CD4-positive, alpha-beta T cell treated with Interleukin-2 at 100 ng/mL for 4 hours (primary cell): Measurements from ENCODE around the gene CERS6.
"Not testable (repeated sequence)": the region's sequence is repeated elsewhere in the genome, so short reads cannot be mapped to it uniquely, and the experiment has no call there.

Source experiments
- DNase-seq: peaks from one replicate; pipeline ENCODE4 v3.0.0-alpha.2; 2020; ENCODE audit warnings: low spot score

The CERS6 gene

DNA sequence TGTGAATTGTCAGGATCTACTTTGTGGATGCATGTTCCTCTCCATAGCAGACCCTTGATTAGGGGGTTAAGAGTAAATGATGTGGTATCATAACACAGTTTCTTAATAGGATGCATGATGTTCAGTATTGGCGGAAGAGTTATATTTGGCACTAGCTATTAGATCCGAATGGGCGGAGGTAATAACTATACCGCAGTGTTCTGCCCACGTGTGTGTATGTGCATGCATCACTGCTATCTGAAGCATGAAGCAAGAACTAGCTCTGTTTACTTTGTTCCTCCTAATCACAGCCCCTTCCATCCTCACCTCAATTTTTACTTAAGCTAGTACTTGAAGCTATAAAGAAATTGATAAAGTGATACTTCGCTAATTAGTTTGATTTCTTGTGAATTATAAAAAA is 186.8 kb downstream of the CERS6 start:
- no peak for DNase-seq

DNA sequence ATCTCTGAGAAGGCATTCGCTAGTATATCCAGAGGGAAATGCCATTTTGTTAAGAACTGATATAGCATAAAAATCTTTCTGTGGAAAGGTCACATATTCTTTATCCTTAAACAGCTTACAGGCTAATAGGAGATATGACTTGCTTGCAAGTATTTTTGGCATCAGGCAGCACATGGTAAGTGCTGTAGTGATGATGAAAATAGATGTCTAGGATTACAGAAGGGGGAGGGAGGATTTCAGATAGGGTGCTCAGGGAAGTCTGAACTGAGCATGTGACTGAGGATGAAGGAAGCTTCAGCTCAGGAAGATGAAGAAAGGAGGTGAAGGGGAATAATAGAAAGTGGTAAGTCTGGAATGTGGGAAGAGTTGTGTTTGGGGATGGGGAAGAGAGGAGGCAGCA is 187.9 kb downstream of the CERS6 start:
- no peak for DNase-seq

DNA sequence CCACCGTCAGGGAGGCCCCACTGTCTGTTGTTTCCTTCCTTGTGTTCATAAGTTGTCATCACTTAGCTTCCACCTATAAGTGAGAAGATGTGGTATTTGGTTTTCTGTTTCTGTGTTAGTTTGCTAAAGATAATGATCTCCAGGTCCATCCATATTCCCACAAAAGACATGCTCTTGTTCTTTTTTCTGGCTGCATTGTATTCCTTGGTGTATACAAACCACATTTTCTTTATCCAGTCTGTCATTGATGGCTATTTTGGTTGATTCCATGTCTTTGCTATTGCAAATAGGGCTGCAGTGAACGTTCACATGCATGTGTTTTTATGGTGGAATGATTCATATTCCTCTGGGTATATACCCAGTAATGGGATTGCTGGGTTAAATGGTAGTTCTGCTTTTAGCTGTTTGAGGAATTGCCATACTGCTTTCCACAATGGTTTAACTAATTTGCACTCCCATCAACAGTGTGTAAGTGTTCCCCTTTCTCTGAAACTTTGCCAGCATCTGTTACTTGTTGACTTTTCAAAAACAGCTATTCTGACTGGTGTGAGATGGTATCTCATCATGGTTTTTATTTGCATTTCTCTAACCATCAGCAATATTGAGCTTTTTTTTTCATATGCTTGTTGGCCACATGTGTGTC is 189.7 kb downstream of the CERS6 start:
- DNase-seq, result no peak

DNA sequence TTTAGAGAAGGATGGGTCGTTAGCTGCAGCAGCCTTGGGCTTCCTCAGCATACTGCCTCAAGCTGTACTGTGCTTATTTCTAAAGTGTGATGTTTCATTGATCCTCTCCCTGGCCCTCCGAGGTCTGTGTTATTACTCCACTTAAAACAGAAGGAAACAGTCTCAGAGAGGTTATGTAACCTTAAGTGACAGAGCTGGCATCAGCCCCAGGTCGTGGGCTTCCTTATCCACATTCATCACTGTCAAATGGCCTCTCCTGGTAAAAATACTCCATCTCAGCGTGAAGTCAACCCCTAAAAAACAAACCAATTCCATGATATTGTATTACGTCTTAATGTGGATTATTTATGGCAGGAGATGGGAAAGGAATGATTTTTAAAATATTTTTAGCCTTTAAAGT is 193.0 kb downstream of the CERS6 start:
- no peak for DNase-seq

DNA sequence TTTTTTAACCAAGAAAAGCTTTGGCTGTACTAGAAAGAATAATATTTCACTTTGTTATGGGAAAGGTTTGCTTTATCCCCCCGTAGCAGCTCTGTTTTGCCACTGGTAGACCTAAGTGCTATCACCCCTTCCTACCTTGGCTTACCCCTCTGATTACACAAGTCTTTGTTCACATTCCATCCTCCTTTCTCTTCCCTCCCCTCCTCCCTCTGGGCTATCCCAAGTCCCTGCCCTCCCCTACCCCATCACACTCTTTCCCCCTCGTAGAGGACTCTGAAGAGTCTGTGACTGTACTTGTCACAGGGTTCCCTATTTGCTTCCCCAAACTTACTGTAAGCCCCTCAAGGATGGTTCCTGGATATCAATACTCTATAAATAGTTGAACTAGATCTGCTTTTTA is 193.5 kb downstream of the CERS6 start:
- no peak for DNase-seq

DNA sequence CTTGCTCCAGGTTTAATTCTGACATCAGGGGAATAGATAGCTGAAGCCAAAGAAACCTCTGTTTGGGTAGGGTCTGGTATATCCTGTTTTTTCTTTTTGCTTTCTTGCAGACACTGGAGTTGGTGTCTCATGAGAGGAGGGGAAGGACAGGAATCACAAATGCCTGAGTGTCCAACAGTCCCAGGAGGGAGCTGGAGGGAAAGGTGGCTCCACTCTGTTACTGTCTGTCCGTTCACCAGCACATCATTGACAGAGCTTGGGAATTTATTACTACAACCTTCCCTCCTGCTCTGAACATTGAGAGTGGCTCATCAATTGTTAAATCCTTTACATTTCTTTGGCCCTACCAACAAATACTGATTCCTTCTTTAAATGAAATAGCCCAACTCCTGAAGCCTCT is 194.1 kb downstream of the CERS6 start:
- no peak for DNase-seq

DNA sequence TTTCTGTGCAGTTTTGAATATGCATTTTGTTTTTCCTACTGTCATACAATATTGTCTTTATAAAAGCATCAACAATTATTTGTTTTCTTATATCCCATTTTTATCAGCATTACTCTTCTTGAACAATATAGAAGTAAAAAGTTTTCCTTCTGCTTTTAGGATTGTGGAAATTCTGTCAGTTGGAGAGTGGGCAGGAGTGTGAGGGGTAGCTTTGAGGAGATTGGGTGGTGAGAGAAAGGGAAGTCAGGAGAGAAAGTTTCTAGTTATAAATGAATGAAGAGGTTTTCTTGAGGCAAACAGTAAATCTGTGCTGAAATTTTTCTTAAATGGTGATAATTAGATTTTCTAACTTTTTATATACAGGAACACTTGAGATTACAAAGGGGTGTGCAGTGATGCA is 194.7 kb downstream of the CERS6 start:
- no peak for DNase-seq

DNA sequence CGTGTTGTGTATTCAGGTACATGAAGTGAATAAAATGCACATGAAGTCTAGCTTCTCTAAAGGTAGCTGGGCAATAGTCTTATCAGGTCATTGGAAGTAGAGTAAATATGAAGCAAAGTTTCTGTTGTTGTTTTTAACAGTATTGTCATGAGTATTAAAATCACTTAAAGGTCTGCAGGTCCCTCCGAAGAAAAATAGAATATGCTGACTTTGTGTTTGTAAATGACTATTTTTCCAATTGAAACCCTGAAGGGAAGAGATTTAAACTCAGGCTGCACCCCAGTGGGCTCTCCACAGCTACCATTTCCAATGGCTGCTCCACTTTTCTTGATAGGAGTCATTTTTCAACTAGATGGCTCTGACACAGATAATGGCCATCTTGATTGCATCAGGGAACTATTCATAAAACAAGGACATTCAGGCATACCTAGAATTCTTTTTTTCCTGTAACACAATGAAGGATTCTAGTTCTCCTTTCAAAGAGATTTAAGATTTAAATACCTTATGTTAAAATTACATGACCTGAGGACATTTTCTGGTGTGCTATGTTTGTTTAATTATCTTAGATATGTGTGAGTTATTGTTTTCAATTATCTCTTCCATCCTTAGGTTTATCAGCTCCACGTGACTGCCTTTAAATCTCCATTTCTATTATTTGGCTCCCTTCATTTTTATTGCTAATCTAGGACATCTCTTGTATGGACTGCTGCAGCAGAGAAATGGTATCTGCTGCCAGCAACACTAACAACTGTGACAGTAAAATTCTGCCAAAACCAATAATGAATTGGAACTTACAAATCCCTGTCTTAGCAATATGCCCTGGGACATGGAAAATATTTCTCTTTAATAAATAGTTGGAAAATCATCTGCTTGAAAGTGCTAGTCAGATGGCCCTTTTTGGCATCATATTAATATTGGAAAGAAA is 197.2 kb downstream of the CERS6 start:
- no peak for DNase-seq

DNA sequence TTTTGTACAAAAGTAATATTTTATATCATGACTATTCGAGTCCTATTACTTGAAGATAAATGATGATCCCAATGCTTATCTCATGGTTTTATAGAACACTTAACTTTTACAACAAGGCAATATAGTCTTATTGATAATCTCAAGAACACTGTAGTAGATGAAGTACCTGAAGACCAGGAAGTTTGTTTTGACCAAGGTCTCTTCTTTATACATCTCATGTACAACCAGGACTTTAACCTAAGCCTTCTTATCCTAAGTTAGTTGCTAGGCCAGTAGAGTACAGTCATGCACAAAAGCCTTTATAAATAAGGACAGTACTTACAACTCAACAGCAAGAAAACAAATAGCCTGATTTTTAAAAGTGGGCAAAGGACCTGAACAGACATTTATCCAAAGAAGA is 198.6 kb downstream of the CERS6 start:
- DNase-seq, result no peak

DNA sequence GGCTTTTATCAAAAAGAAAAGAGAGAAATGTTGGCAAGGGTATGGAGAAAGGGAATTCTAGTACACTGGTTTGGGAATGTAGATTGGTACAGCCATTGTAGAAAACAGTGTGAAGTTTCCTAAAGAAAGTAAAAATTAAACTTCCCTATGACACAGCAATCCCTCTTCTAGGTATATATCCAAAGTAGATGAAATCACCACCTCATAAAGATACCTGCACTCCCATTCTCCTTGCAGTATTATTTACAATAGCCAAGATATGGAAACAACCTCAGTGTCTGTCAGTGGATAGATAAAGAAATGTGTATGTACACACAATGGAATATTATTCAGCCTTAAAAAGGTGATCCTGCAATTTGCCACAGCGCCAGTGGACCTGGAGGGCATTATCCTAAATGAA is 199.1 kb downstream of the CERS6 start:
- no peak for DNase-seq

DNA sequence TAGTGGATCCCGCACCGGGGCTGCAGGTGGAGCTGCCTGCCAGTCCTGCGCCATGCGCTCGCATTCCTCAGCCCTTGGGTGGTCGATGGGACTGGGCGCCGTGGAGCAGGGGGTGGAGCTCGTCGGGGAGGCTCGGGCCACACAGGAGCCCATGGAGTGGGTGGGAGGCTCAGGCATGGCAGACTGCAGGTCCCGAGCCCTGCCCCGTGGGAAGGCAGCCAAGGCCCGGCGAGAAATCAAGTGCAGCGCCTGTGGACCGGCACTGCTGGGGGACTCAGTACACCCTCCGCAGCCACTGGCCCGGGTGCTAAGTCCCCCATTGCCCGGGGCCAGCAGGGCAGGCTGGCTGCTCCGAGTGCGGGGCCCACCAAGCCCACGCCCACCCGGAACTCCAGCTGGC is 201.3 kb downstream of the CERS6 start:
- DNase-seq, result not testable (repeated sequence)

DNA sequence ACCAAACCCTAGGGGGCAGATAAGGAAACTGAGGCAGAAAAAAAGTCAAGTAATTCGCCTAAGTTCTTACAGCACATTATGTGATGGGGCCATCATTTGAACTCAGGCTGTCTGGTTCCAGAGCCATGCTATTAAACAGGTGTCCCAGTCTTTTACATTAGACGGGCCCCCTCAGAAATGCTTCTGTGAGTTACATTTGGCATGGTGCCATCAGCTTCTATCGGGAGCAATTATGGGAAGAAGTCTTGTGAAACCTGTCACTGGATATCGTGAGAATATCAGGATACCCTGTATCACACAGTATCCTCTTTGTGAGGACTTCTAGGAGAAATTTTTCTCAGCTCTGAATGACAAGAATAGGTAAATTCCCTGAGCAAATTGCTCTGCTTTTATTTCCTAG is 202.6 kb downstream of the CERS6 start:
- DNase-seq, result no peak

DNA sequence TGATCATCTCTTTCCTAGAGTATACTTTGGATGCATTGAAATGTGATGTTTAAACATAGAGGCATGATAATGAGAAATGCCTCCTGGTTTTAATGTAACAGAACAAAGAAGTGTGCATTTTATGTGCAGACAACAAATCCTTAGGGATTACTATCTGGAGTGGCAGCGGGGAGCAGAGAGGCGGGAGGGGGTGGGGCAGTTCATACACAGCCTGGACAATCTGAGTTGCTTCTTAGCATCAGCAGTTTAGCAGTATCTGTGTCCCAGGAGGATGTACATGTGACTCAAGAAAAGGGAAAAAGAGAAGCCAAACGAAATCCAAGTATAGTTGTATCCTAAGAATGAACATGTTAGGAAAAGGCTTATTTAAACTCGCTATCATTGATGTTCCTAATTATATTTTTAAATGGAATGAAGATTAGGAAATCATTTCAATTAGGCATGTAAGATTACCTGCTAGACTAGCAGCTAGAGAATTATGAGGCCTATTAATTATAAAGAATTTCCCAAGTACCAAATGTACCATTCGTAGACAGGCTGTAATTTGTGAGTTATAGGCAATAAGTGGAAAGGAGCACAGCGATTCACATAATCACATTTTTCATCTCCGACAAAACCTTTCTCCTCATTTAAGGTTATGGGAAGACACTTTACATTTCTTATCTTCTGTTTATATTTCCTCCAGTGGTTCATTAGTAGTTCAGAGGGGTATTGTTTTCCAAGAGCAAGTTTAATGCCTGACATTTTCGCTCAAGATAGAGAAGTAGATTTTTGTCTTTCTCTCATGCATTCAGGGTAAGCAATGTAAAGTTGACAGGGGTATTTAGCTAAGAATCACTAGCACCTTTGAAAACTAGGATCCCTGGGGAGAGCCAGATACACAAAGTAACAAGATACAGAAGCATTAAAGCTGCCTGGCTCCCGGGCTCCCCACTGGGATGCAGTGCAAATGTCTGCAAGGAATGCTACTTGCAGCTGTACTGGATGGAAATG is 205.1 kb downstream of the CERS6 start:
- no peak for DNase-seq

DNA sequence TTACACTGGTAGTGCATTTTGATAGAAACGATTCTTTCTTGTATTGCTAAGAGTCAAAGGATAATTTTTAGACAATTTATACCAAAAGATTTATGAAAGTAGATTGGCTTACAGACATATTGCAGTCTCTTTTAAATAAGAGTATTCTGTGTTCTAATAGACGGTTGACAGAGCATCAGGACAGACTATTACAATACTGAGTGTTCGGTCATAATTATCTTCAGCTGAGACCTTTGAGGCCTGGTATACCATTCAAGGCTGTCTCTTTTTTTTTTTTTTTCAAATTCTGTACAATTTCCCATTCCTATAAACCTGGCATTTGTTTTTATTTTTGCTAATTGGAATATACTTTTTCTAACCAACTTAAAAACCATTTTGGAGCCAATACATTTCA is 205.8 kb downstream of the CERS6 start:
- no peak for DNase-seq

DNA sequence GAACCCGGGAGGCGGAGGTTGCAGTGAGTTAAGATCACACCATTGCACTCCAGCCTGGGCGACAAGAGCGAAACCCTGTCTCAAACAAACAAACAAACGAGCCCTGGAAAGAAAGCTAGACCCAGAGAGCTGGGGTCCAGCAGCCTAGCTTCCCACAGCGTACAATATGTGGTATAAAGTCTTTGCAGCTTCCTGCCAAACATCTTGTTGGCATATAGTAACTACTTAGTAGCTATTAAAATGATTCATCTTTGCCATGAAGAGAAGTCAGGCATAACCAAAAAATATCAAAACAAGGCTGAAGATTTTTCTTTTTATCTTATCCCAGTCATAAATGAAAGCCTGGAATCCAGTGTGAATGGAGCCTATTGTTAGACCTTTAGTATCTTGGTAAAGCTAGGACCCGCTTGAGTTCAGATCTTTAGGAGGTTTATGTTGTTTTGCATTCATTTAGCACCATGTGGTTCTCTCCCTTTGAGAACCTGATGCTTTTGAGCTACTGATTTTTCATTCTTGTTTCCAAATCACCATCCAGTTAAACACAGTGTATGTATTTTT is 206.7 kb downstream of the CERS6 start:
- DNase-seq, result no peak

DNA sequence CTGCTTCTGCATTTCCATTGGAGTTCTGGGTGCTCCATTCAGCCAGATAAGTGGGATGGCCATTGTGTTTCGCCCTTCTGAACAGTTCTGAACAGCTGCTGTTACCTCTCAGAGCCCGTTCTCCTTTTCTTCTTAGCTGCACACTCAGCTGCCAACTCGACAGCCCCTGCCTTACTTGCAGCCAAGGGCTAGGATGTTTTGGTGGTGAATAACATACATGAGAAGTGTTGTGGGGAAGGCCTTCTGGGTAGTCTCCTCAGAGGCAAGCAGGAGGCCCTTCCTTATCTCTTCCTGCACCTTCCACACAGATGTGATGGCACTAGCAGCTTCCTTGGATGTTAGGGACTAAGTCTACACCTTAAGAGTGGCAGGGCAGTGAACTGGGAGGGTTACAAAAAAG is 207.9 kb downstream of the CERS6 start:
- DNase-seq, result no peak

DNA sequence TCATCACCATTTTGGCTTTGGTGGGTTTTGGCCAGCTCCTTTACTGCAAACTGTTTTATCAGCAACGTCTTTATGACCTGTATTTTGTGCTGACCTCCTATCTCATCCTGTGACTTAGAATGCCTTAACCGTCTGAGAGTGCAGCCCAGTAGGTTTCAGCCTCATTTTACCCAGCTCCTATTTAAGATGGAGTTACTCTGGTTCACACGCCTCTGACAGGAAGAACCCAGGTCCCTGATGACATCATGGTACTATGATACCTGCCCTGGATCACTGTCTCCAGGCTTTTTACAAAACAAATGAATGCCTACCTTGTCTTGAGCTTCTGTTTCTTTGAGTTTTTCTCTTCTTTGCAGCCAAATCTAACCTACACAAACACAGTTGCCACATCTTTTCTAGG is 208.6 kb downstream of the CERS6 start:
- not testable (repeated sequence) for DNase-seq

DNA sequence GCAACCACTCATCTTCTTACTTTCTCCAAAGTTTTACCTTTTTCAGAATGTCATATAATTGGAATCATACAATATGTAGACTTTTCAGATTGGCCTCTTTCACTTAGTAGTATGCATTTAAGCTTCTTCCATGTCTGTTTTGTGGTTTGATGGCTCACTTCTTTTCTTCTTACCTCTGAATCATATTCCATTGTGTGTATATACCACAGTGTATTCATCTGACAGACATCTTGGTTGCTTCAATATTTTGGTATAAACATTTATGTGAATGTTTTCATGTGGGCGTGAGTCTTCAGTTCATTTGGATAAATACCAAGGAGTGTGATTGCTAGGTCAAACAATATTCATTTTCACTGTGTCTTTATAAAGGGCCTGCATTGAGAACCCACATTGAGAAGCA is 210.3 kb downstream of the CERS6 start:
- DNase-seq, result no peak

DNA sequence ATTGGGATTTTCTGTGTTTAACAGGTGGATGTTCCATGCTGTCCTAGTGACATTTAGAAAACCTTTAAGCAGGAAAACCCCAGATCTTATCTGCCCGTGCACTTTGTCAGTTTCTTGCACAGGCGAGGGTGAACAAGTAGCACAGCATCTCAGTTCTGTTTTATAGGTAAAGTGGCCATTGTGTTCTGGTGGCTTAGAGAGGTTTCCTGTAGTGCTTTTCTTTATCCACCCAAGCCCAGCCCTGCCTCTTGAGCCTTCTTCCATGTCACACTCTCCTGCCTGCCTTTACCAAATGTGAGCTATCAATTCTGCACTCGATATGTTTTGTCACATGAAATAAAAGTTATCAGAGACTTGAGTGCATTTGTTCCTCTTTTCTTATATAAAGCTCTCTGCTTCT is 211.1 kb downstream of the CERS6 start:
- no peak for DNase-seq

DNA sequence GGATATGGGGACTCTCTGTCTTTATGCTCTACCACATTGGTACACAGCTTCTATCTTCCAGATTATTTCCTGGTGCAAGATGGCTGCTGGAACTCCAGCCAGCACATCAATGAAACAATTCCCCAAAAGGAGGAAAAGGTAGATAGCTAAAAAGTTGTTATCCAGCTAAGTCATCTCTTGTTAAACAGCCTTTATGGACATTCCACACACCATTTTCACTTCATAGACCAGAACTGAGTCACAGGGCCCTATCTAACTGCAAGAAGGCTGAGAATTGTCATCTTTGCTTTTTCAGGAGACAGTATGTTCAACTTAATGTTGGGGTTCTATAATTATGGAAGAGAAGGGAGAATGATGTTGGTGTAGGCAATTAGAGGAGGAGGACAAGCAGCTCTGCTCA is 213.1 kb downstream of the CERS6 start:
- no peak for DNase-seq

DNA sequence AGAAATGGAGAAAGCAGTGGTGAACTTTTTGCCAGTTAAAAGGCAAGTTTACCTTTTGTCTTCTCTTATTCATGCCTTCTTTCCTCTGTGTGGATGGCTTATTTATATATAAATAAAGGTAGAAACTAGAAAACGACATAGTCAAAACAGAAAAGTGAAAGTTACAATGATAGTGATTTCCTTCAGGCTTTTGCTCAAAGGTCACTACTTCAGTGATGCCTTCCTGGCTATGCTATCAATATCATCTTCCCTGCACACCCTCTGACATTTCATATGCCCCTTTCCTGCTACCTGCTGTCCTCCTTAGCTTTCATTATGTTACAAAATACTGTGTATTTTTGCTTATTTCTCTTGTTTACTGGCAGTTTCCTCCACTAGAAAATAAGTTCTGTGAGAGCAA is 214.4 kb downstream of the CERS6 start:
- no peak for DNase-seq

DNA sequence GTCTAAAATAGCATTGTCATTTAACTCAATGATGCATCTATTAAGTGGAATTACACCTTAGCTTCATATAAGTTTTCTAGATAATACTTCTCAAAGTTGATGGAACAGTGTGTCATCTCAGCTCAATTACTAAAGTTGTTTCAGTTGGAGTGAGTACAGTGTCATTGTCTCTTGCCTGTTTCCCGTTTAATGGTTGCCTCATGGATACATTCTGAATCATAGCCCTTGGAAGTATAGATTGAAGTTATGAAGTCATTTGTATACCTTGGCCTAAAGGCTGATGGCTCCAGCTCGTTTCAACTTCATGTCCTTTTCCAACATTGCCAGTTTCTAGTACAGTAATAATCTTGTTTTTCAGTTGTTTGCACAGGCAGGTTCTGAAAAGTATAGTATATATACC is 215.9 kb downstream of the CERS6 start:
- no peak for DNase-seq
